GM18511 (cell line): ENCODE measurements around the gene SHISA7.
A peak's percentile ranks its signal among the peaks of the same experiment; 100 is the strongest.

Experiments
- ATAC-seq: cut with Tn5 transposase; IDR thresholded peaks from one replicate; pipeline ENCODE4 v1.9.1; 2021; ENCODE audit warnings: mild to moderate bottlenecking, moderate library complexity; ENCODE audit not compliant: unreplicated experiment

SHISA7 gene

GRCh38 chr19:55391191-55391670, 51.9 kb downstream of the SHISA7 start:
- no peak for ATAC-seq

GRCh38 chr19:55390461-55390880, 52.6 kb downstream of the SHISA7 start:
- ATAC-seq: no peak

DNA sequence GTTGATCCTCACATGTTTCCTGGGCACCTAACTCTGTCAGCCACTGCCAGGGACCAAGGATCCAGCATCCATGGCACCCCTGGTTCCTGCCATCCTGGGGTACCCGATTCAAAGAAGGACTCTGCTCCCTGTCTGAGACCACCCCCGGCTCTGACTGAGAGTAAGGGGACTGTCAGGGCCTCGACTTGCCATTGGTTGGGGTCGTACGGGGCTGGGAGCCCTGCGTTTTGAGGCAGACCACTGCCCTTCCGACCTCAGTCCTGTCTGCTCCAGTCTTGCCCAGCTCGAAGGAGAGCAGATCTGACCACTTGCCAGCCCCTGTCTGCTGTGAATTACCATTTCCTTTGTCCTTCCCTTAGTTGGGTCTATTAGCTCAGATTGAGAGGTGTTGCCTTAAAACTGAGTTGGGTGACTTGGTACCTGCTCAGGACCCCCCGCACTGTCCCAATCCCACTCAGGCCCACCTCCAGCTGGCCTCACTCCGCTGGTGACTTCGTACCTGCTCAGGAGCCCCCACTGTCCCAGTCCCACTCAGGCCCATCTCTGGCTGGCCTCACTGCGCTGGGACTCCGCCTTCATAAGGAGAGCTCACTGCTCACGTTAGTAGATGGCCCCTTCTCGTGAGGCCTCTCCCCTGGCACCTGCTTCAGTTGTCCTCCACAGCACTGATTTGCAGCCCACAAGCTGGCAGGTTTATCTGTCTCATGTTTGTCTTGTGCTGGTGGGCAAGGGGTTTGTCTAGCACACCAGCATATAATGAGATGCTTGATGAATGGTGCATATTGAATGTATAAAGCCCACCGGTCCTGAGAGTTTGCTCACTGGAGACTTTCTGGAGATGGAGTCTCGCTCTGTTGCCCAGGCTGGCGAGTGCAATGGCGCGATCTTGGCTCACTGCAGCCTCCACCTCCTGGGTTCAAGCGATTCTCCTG, 53.4 kb downstream of the SHISA7 start:
- ATAC-seq: no peak

GRCh38 chr19:55387736-55388497, 55.2 kb downstream of the SHISA7 start:
- no peak for ATAC-seq

GRCh38 chr19:55386493-55386971, 56.6 kb downstream of the SHISA7 start:
- no peak for ATAC-seq

- ATAC-seq: peak; percentile 64
Measured at GRCh38 chr19:55385724-55386492, 57.2 kb downstream of the SHISA7 start, which contains the start of gene RPL28. TSS of gene RPL28 (plus strand) at chr19:55385932. CDS start at chr19:55386358, 426 bp downstream.

- ATAC-seq: peak; percentile 61
Measured at GRCh38 chr19:55384920-55385723, 58.0 kb downstream of the SHISA7 start.

DNA sequence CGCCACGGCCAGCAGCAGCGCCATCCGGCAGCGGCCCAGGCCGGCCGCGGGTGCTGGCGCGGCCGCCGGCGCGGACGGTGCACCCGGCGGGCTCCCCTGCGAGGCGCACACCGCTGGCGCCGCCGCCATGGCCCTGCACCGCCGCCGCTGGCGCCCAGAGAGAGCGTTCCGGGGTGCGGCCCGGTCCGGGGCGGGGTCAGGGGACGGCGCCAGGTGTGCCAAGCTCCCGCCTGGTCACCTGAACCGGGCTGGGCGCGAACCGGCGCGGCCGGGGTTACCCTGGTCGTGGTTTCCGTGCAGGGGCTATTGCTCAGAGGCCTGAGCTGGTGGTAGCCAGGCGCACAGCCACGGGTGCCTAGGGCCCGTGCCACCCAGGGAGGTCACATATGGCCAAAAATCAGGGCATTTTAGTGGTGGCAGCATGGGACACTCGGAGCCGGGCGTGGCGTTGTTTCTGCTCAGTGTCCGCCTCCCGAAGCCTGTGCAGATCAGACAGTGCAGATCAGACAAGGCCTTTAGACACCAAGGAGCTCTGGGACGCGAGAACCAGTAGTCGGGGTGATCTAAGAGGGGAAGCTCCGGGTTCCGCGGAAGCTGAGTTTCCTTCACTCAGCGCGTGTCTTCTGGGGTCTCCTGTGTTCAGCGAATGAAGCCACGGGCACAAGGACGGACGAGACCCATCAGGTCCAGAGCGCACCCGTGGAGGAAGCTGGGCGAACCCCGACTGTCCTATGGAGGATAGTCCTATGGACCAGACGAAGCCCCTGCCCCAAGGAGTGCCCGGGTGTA, 58.8 kb downstream of the SHISA7 start, which contains the start of gene TMEM238:
Gene TMEM238, minus strand, starts transcription at position 162 of the 789 bp plus-strand sequence. Its CDS starts 33 bp downstream, at position 129.
- no peak for ATAC-seq

DNA sequence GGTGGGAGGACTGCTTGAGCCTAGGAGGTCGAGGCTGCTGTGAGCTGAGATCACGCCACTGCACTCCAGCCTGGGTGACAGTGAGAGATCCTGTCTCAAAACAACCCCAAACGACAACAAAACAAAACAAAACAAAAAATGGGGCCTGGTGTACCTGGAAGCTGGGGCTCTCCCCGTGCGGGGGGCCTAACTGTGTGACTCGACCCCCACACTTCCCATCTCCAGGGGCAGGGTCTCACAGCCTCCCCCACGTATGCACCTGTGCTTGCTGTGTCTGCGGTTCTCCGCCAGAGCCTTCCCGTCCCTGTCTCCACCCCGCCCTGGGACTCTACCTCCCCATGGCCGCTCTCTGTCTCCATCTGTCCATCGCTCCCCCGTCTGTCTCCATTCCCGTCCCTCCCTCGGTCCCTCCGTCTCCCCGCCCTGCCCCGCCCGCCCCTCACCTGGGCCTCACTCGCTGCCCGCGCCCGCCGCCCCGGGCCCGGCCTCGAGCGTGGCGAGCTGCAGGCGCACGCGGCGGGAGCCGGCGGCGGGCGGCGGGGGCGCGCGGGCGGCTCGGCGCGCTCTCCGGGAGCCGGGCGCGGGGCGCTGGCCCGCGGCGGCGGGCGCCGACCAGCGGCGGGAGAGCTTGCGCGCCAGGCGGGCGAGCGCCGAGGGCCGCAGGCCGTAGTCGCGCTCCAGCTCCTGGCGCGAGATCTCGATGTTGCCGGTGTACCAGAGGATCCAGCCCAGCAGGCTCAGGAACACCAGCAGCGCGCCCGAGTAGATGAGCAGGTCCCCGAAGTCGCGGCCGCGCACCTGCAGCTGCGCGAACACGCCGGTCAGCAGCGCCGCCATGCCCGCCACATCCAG, 59.6 kb downstream of the SHISA7 start:
- ATAC-seq: no peak

DNA sequence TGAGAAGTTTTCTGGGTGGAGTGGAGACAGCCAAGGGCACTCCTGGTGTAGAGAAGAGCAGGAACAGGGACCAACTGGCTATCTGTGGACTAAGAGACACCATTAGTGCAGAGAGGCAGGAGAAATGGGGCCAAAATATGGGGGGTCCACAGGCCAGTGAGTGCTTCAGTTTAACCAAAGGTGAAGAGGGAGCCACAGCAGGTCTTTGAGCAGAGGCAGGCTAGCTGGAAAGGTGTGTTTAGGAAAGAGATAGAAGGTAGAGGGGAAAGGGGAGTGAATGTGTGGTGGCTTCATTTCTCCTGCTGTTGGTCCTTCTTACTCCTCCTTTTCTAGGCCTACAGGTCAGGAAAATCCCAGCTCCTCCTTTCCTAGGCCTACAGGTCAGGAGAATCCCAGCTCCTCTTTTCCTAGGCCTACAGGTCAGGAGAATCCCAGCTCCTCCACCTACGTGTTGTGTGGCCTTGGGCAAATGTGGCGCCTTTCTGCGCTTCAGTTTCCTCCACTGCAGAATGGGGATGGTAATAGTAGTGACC, 60.5 kb downstream of the SHISA7 start:
- no peak for ATAC-seq

DNA sequence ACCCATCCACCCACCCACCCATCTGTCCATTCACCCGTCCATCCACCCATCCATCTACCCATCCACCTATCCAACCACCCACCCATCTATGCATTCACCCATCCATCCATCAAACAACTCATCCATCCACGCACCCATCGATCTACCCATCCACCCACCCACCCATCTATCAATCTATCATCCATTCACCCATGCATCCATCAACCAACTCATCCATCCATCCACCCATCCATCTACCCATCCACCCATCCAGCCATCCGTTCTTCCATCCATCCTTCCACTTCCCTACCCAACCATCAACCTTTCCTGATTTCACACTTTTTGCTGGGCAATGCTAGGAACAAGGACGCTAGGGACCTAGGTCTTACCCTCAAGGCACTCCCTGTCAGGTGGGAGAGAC, 61.1 kb downstream of the SHISA7 start:
- no peak for ATAC-seq

DNA sequence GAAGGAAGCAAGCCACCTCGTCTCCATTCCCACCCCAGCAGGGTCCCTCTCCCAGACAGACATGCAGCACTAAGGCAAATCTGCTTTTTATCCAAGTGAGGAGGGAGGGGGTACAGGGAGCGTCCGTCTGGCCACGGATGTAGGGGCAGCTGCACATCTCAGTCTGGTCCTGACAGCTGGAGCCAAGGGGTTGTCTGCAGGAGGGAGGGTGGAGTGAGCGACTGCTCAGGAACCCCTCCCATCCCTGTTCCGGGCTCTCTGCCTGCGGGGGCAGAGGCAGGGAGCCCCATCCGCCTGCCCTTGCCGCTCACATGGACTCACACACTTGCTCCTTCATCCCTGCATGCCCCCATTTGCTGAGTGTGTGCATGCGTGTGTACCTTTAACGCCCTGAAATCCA, 63.9 kb downstream of the SHISA7 start:
- no peak for ATAC-seq
